ENCODE results near the gene CDH22. TPM values are rescaled to one million over a fixed set of nuclear protein-coding genes. Genes with fewer than 3 reads are reported as not detected.

CDH22 gene
- total and polyA plus RNA-seq, 10 of the 15 experiments (the other 5 are each of a cell fraction or from before 2014, with no cell fraction given) = not detected

- no peak for TF ChIP-seq ZBTB40 (IDR thresholded peaks at IDR 0.05; ENCODE audit: borderline replicate concordance)
- TF ChIP-seq RCOR1 (conservative IDR thresholded peaks at IDR 0.05; ENCODE audit: low read depth, low read length) = no peak
- TF ChIP-seq MEF2A (IDR thresholded peaks at IDR 0.05; ENCODE audit: insufficient read depth, low read depth, low read length) = no peak
- no peak for TF ChIP-seq E2F8 (IDR thresholded peaks at IDR 0.05; ENCODE audit: low read depth, partially characterized antibody)
Observed at GRCh38 chr20:46145713-46146112, 162.6 kb downstream of the CDH22 start (continued).

DNA sequence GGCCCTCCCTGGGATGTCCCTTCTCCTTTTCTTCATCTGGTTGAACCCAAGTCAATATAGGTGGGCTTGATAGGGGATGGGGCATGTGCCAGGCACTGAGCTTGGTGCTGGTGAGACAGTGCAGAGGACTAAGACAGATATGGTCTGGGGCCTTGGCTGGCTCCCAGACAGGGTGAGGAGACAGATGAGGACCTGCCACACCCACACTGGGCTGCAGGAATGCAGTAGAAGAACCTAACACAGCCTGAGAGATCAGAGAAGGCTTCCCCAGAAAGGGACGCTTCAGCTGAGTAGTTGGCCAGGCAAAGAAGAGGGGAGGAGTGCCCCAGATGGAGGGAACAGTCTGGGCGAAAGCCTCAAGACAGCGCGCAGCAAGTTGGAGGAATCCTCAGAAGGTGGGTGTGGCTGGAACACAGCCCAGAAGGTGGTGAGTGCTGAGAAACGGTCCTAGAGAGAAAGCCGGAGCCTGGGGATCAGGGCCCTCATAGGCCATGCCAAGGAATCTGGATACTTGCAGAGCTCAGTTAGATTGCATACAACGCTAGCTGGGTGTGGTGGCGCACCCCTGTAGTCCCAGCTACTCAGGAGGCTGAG lies 163.8 kb downstream of the CDH22 start:
- POLR2A ChIA-PET = no interaction called here
- RAD21 ChIA-PET (ENCODE audit: unreplicated experiment) = no interaction called here
- no peaks in the 10 kb centered on the region for H3K79me2 ChIP-seq (ENCODE audit: control insufficient read depth, insufficient read depth, low read length)
- intact Hi-C loops (cut with micrococcal nuclease; ENCODE audit: unreplicated experiment) = no loop called here
- H3K27ac ChIP-seq (ENCODE audit: control insufficient read depth, insufficient read depth) = no peak overlapping the region
- H3K36me3 ChIP-seq (ENCODE audit: control insufficient read depth in 2 of 2, insufficient read depth in 2 of 2, low read length in 1 of 2) = no peaks in the 10 kb centered on the region
- H2AFZ ChIP-seq (ENCODE audit: control insufficient read depth, low read depth, low read length) = no peak overlapping the region
- SMC1A ChIA-PET (ENCODE audit: uncharacterized antibody, unreplicated experiment) = no interaction called here
- no peaks in the 10 kb centered on the region for H3K9me3 ChIP-seq (replicated peaks; ENCODE audit: control insufficient read depth, insufficient read depth, low read length)
- FAIRE-seq (no peak), DNase-seq (ENCODE audit: low read depth, low spot score) (no peak), ATAC-seq (no peak)
- 37% methylated on average over 8 of the region's 8 CpGs for WGBS (ENCODE audit: insufficient coverage, insufficient replicate concordance, low lambda C conversion rate, missing lambda C conversion rate)
- no peak overlapping the region for H3K9ac ChIP-seq (ENCODE audit: control insufficient read depth, insufficient read depth, low read length)
- no TSS peak for BruUV-seq (replicated peaks)
- in situ Hi-C loops (cut with MboI) = no loop called here
- no peaks in the 10 kb centered on the region for H3K4me1 ChIP-seq (ENCODE audit: control insufficient read depth, insufficient read depth, low read length)
- H3K4me2 ChIP-seq (ENCODE audit: control insufficient read depth, insufficient read depth) = no peak overlapping the region
- CTCF ChIA-PET = interaction anchor here (0.8 kb wide), 1 partner anchor 14 kb away, joined by 3 read pairs; no protein-coding TSS in a partner anchor
- H3K27me3 ChIP-seq (replicated peaks in 1 of 2; ENCODE audit: control insufficient read depth in 2 of 2, insufficient read depth in 2 of 2, low read length in 1 of 2) = peaks cover 2 to 3% of the 10 kb centered on the region in 2 experiments; a peak in 3 of 4 replicates
- H4K20me1 ChIP-seq (ENCODE audit: control insufficient read depth, insufficient read depth) = no peaks in the 10 kb centered on the region
- H3K4me3 ChIP-seq = no peak overlapping the region
- TF ChIP-seq RAD21 (IDR thresholded peaks at IDR 0.05; ENCODE audit: insufficient read depth, low read depth, low read length) (no peak), ZNF24 (IDR thresholded peaks at IDR 0.05) (no peak), SMARCA5 (IDR thresholded peaks at IDR 0.05) (no peak), PML (IDR thresholded peaks at IDR 0.05; ENCODE audit: low read length) (no peak), E2F8 (IDR thresholded peaks at IDR 0.05; ENCODE audit: low read depth, partially characterized antibody) (no peak)

Data from GM12878 (cell line).